Loucy (cell line): ENCODE results near the gene NIPAL3.
"Not testable (repeated sequence)": the region's sequence is repeated elsewhere in the genome, so short reads cannot be mapped to it uniquely, and the experiment has no call there.

Experiments
- H2AFZ ChIP-seq: fragments of 200-600 bp; sonication (generic); 2 replicates; pipeline ENCODE4 v1.6.0; 2016; ENCODE audit warnings: antibody characterized with exemption, mild to moderate bottlenecking, low read length, moderate library complexity
- H3F3A ChIP-seq: fragments of 200-600 bp; 2 replicates; pipeline ENCODE4 v1.6.0; 2016; ENCODE audit warnings: antibody characterized with exemption, low read depth, mild to moderate bottlenecking
- H3K27me3 ChIP-seq: fragments of 200-600 bp; sonication (generic); 2 replicates; pipeline ENCODE4 v1.6.1; 2014; ENCODE audit warnings: low read length, mild to moderate bottlenecking; ENCODE audit not compliant: insufficient read depth, poor library complexity, severe bottlenecking
- H3K36me3 ChIP-seq: fragments of 200-600 bp; sonication (generic); 2 replicates; pipeline ENCODE4 v1.6.1; 2016; ENCODE audit warnings: low read length; ENCODE audit not compliant: insufficient read depth
- H3K4me1 ChIP-seq: fragments of 200-600 bp; sonication (generic); 2 replicates; pipeline ENCODE4 v1.5.1; 2014; ENCODE audit warnings: low read length, mild to moderate bottlenecking; ENCODE audit not compliant: insufficient read depth, poor library complexity, severe bottlenecking
- H3K4me2 ChIP-seq: fragments of 200-600 bp; sonication (generic); 2 replicates; pipeline ENCODE4 v1.6.0; 2014; ENCODE audit warnings: antibody characterized with exemption, low read length, low read depth, mild to moderate bottlenecking; ENCODE audit not compliant: poor library complexity, severe bottlenecking
- H3K4me3 ChIP-seq: fragments of 200-600 bp; sonication (generic); 2 replicates; pipeline ENCODE4 v1.5.1; 2014; ENCODE audit warnings: low read length, mild to moderate bottlenecking, mixed read lengths; ENCODE audit not compliant: poor library complexity, severe bottlenecking
- H3K79me2 ChIP-seq: fragments of 200-600 bp; sonication (generic); 2 replicates; pipeline ENCODE4 v1.6.1; 2014; ENCODE audit warnings: low read length; ENCODE audit not compliant: insufficient read depth
- H3K9ac ChIP-seq: fragments of 200-600 bp; sonication (generic); 2 replicates; pipeline ENCODE4 v1.6.0; 2014; ENCODE audit warnings: mild to moderate bottlenecking, low read depth, low read length, moderate library complexity; ENCODE audit not compliant: poor library complexity, severe bottlenecking
- H3K9me2 ChIP-seq: fragments of 200-600 bp; sonication (generic); replicated peaks from 2 replicates; pipeline ENCODE4 v1.6.1; 2016; ENCODE audit warnings: low read depth, low read length, mixed read lengths
- H3K9me3 ChIP-seq: fragments of 200-600 bp; sonication (generic); 2 replicates; pipeline ENCODE4 v1.6.1; 2014; ENCODE audit warnings: mild to moderate bottlenecking, antibody characterized with exemption, low read length, low read depth; ENCODE audit not compliant: insufficient read depth
- H4K20me1 ChIP-seq: fragments of 200-600 bp; sonication (generic); 2 replicates; pipeline ENCODE4 v1.6.0; 2014; ENCODE audit warnings: antibody characterized with exemption, low read length, mild to moderate bottlenecking; ENCODE audit not compliant: insufficient read depth, poor library complexity, severe bottlenecking
- CTCF ChIP-seq: fragments of 200-600 bp; sonication (generic); conservative IDR thresholded peaks from 2 replicates; pipeline ENCODE4 v1.5.1; 2014; ENCODE audit warnings: mild to moderate bottlenecking, antibody characterized with exemption, low read length
- EZH2phosphoT487 ChIP-seq: fragments of 200-600 bp; IDR thresholded peaks from 2 replicates; pipeline ENCODE4 v1.6.1; 2018; ENCODE audit warnings: antibody characterized with exemption, mild to moderate bottlenecking, moderate library complexity, borderline replicate concordance

The NIPAL3 gene

GRCh38 chr1:24508911-24509310, 93.3 kb downstream of the NIPAL3 start:
- peaks cover 44% of the 10 kb centered on the region for H3K4me1 ChIP-seq
- no peak for TF ChIP-seq EZH2phosphoT487
- TF ChIP-seq CTCF: no peak
- no peaks in the 10 kb centered on the region for H3K27me3 ChIP-seq
- H2AFZ ChIP-seq: no peak overlapping the region
- peaks cover 80% of the 10 kb centered on the region for H3K79me2 ChIP-seq
- H3K9me3 ChIP-seq: no peaks in the 10 kb centered on the region
- H3K9me2 ChIP-seq: no peaks in the 10 kb centered on the region
- H3K9ac ChIP-seq: no peak overlapping the region
- H3K4me2 ChIP-seq: no peak overlapping the region
- H3F3A ChIP-seq: no peaks in the 10 kb centered on the region
- no peaks in the 10 kb centered on the region for H3K36me3 ChIP-seq
- H4K20me1 ChIP-seq: peaks cover 8% of the 10 kb centered on the region
- no peak overlapping the region for H3K4me3 ChIP-seq

- peaks cover 39% of the 10 kb centered on the region for H3K79me2 ChIP-seq
- H3K27me3 ChIP-seq: no peaks in the 10 kb centered on the region
- H3K36me3 ChIP-seq: peaks cover 3% of the 10 kb centered on the region; the same call in 1 of the 2 replicates
- no peaks in the 10 kb centered on the region for H3K9me3 ChIP-seq
- H3K9me2 ChIP-seq: no peaks in the 10 kb centered on the region
- peaks cover 7% of the 10 kb centered on the region for H3K4me1 ChIP-seq
- no peak overlapping the region for H3K4me2 ChIP-seq
- no peak overlapping the region for H2AFZ ChIP-seq
- no peak overlapping the region for H3K4me3 ChIP-seq
- H4K20me1 ChIP-seq: peaks cover 3% of the 10 kb centered on the region
- no peak for TF ChIP-seq CTCF
- TF ChIP-seq EZH2phosphoT487: no peak
- no peaks in the 10 kb centered on the region for H3F3A ChIP-seq
- no peak overlapping the region for H3K9ac ChIP-seq
These were observed 98.1 kb downstream of the NIPAL3 start for GRCh38 chr1:24513706-24514105.

- Histone ChIP-seq H4K20me1 (no peaks in the 10 kb centered on the region), H3K27me3 (no peaks in the 10 kb centered on the region), H3K9me2 (no peaks in the 10 kb centered on the region), H3K4me3 (no peak overlapping the region), H2AFZ (no peak overlapping the region), H3K79me2 (peaks cover 30% of the 10 kb centered on the region), H3K36me3 (peaks cover 3% of the 10 kb centered on the region; the same call in 1 of the 2 replicates), H3K4me2 (no peak overlapping the region), H3K9ac (no peak overlapping the region), H3F3A (no peaks in the 10 kb centered on the region), H3K4me1 (peaks cover 5% of the 10 kb centered on the region), H3K9me3 (no peaks in the 10 kb centered on the region)
- no peak for TF ChIP-seq EZH2phosphoT487
- TF ChIP-seq CTCF: no peak
These were observed 99.3 kb downstream of the NIPAL3 start for GRCh38 chr1:24514946-24515345.

- not testable (repeated sequence) for H4K20me1 ChIP-seq, H3K4me2 ChIP-seq, H3F3A ChIP-seq, H3K9me2 ChIP-seq, H3K27me3 ChIP-seq, H2AFZ ChIP-seq, H3K4me3 ChIP-seq, H3K9ac ChIP-seq, H3K36me3 ChIP-seq, H3K4me1 ChIP-seq, H3K9me3 ChIP-seq
- H3K79me2 ChIP-seq: peaks cover 30% of the 10 kb centered on the region
These were observed 100.1 kb downstream of the NIPAL3 start for GRCh38 chr1:24515671-24516209.
